Endothelial cell (in vitro differentiated cells): ENCODE data around the gene RPL6. TPM values are rescaled to one million over a fixed set of nuclear protein-coding genes. Genes with fewer than 3 reads are reported as not detected.
"Not testable (repeated sequence)": the region's sequence is repeated elsewhere in the genome, so short reads cannot be mapped to it uniquely, and the experiment has no call there.

ENCODE experiments used
- DNase-seq: peaks from one replicate; pipeline ENCODE4 v3.0.0; 2021; ENCODE audit warnings: low spot score
- H3K27ac Mint-ChIP-seq: one replicate; pipeline ENCODE4 v1.8.0; 2021; ENCODE audit warnings: mixed read lengths, inconsistent platforms; ENCODE audit not compliant: unreplicated experiment
- H3K27me3 Mint-ChIP-seq: one replicate; pipeline ENCODE4 v1.8.0; 2021; ENCODE audit warnings: mild to moderate bottlenecking, moderate library complexity, mixed read lengths, inconsistent platforms; ENCODE audit not compliant: unreplicated experiment
- H3K36me3 Mint-ChIP-seq: one replicate; pipeline ENCODE4 v1.8.0; 2021; ENCODE audit warnings: mild to moderate bottlenecking, low read depth, mixed read lengths, inconsistent platforms; ENCODE audit not compliant: unreplicated experiment
- H3K4me1 Mint-ChIP-seq: one replicate; pipeline ENCODE4 v1.8.0; 2021; ENCODE audit warnings: mild to moderate bottlenecking, mixed read lengths, inconsistent platforms; ENCODE audit not compliant: unreplicated experiment
- H3K4me3 Mint-ChIP-seq: one replicate; pipeline ENCODE4 v1.8.0; 2021; ENCODE audit warnings: mild to moderate bottlenecking, mixed read lengths, inconsistent platforms; ENCODE audit not compliant: unreplicated experiment
- H3K9me3 Mint-ChIP-seq: one replicate; pipeline ENCODE4 v1.8.0; 2021; ENCODE audit warnings: mixed read lengths, inconsistent platforms; ENCODE audit not compliant: unreplicated experiment
- total RNA-seq: library from RNA; stranded (reverse); fragmentation: NEBNext Ultra II Directional; extraction: Animal tissue kit (Norgen Biotek cat#: 25700); gene quantifications from one replicate; pipeline ENCODE4 v1.2.1, GENCODE V29; 2021; ENCODE audit not compliant: unreplicated experiment
- TF ChIP-seq, protein P1 (sequence below): fragments of 200-600 bp; sonication (generic); IDR thresholded peaks from one replicate; pipeline ENCODE4 v1.5.0; 2021; ENCODE audit warnings: antibody characterized with exemption; ENCODE audit not compliant: unreplicated experiment

RPL6 gene
- total RNA-seq, 1 donor from 2014 or later, result 1,436 TPM

DNA sequence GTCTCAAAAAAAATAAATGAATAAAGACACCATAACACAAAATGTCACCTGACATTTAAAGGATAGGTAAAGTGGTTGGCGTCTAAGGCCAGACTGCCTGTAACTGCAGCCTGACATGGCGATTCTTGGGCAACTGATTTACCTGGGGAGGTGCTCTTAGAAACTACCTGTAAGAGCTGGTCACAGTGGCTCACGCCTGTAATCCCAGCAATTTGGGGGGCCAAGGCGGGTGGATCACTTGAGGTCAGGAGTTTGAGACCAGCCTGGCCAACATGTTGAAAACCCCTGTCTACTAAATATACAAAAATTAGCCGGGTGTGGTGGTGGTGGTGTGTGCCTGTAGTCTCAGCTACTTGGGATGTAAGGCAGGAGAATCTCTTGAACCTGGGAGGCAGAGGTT, 8.4 kb downstream of the RPL6 start:
- TF ChIP-seq, protein P1, sequence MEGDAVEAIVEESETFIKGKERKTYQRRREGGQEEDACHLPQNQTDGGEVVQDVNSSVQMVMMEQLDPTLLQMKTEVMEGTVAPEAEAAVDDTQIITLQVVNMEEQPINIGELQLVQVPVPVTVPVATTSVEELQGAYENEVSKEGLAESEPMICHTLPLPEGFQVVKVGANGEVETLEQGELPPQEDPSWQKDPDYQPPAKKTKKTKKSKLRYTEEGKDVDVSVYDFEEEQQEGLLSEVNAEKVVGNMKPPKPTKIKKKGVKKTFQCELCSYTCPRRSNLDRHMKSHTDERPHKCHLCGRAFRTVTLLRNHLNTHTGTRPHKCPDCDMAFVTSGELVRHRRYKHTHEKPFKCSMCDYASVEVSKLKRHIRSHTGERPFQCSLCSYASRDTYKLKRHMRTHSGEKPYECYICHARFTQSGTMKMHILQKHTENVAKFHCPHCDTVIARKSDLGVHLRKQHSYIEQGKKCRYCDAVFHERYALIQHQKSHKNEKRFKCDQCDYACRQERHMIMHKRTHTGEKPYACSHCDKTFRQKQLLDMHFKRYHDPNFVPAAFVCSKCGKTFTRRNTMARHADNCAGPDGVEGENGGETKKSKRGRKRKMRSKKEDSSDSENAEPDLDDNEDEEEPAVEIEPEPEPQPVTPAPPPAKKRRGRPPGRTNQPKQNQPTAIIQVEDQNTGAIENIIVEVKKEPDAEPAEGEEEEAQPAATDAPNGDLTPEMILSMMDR, result no peak
- H3K9me3 Mint-ChIP-seq, result no peaks in the 10 kb centered on the region
- no peaks in the 10 kb centered on the region for H3K4me1 Mint-ChIP-seq
- DNase-seq, result no peak
- no peak overlapping the region for H3K27ac Mint-ChIP-seq
- no peaks in the 10 kb centered on the region for H3K27me3 Mint-ChIP-seq
- H3K36me3 Mint-ChIP-seq, result peaks cover 12% of the 10 kb centered on the region
- H3K4me3 Mint-ChIP-seq, result no peak overlapping the region

DNA sequence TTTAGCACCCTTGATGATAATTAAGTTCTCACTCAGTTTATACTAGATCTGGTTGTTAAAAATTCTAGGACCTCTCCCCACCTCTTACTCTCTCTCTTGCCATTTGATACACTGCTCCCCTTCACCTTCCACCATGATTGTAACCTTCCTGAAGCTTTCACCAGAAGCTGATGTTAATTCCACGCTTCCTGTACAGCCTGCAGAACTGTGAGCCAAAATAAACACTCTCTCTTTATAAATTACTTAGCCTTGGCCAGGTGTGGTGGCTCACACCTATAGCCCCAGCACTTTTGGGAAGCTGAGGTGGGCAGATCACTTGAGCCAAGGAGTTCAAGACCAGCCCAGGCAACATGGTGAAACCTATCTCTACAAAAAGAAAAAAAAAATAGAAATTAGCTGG, 16.1 kb downstream of the RPL6 start:
- no peaks in the 10 kb centered on the region for H3K36me3 Mint-ChIP-seq
- H3K27me3 Mint-ChIP-seq, result no peaks in the 10 kb centered on the region
- no peak overlapping the region for H3K27ac Mint-ChIP-seq
- DNase-seq, result no peak
- no peaks in the 10 kb centered on the region for H3K4me1 Mint-ChIP-seq
- H3K9me3 Mint-ChIP-seq, result no peaks in the 10 kb centered on the region
- H3K4me3 Mint-ChIP-seq, result no peak overlapping the region
- TF ChIP-seq, protein P1, result no peak

DNA sequence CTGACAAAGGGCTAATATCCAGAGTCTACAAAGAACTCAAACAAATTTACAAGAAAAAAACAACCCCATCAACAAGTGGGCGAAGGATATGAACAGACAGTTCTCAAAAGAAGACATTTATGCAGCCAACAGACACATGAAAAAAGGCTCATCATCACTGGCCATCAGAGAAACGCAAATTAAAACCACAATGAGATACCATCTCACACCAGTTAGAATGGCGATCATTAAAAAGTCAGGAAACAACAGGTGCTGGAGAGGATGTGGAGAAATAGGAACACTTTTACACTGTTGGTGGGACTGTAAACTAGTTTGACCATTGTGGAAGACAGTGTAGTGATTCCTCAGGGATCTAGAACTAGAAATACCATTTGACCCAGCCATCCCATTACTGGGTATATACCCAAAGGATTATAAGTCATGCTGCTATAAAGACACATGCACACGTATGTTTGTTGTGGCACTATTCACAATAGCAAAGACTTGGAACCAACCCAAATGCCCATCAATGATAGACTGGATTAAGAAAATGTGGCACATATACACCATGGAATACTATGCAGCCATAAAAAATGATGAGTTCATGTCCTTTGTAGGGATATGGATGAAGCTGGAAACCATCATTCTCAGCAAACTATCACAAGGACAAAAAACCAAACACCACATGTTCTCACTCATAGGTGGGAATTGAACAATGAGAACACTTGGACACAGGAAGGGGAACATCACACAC, 19.3 kb downstream of the RPL6 start:
- not testable (repeated sequence) for H3K4me1 Mint-ChIP-seq, H3K4me3 Mint-ChIP-seq, DNase-seq, H3K27ac Mint-ChIP-seq, H3K36me3 Mint-ChIP-seq, H3K27me3 Mint-ChIP-seq, H3K9me3 Mint-ChIP-seq

DNA sequence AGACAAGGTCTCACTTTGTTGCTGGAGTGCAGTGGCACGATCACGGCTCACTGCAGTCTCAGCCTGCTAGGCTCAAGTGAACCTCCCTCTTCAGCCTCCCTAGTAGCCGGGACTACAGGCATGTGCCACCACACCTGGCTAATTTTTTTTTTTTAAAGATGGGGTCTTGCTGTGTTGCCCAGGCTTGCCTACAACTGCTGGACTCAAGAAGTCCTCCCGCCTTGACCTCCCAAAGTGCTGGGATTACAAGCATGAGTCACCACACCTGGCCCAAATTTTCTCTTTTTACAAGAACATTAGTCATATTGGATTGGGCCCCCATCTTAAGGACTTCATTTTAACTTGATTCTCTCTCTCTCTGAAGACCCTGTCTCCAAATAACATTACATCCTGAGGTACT, 20.2 kb downstream of the RPL6 start:
- H3K27ac Mint-ChIP-seq, result no peak overlapping the region
- H3K36me3 Mint-ChIP-seq, result no peaks in the 10 kb centered on the region
- no peaks in the 10 kb centered on the region for H3K9me3 Mint-ChIP-seq
- DNase-seq, result no peak
- no peak overlapping the region for H3K4me3 Mint-ChIP-seq
- no peaks in the 10 kb centered on the region for H3K4me1 Mint-ChIP-seq
- no peaks in the 10 kb centered on the region for H3K27me3 Mint-ChIP-seq
- TF ChIP-seq, protein P1, result no peak

DNA sequence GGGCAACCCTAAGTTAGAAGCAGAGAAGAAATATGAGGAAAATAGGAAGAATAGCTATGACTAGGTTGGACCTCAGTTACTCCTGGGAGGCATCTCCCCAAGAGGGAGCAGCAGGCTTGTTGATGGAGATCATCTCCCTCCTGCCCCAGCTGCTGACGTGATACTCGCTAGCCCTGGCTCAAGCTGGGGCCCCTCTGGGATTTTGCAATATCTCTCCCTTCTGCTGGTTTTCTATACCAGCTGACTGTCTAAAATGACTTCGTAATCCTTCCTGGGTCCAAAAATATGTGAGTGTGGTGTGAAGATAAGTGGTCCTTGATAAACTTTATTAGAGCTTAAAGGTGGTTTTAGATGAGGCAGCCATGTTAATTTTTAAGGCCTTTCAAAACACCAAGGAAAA, 22.7 kb downstream of the RPL6 start:
- peaks cover 4% of the 10 kb centered on the region for H3K4me1 Mint-ChIP-seq
- TF ChIP-seq, protein P1, result no peak
- DNase-seq, result no peak

More for the DNA sequence above, 22.7 kb downstream of the RPL6 start:
- Mint-ChIP-seq H3K27me3 (peaks cover 2% of the 10 kb centered on the region), H3K9me3 (no peaks in the 10 kb centered on the region), H3K4me3 (no peak overlapping the region), H3K36me3 (peaks cover 5% of the 10 kb centered on the region), H3K27ac (no peak overlapping the region)
